Cardiac fibroblast (primary cell): Measurements from ENCODE around the gene TMEM201.

Source experiments
- DNase-seq, 2 donors: peaks; one replicate each; pipeline versions ENCODE4 v3.0.0 to v3.0.0-alpha.2; 2010; ENCODE audit warnings: low read depth in 2 of 2
- H3K4me3 ChIP-seq, 2 donors: replicated peaks in 1 of 2; 1 replicate in 1 of 2; 2 replicates in 1 of 2; pipeline ENCODE4 v1.5.1; 2011; ENCODE audit warnings: low read depth in 2 of 2, low read length in 2 of 2, mild to moderate bottlenecking in 2 of 2, moderate library complexity in 1 of 2
- CTCF ChIP-seq: IDR thresholded peaks from one replicate; pipeline ENCODE4 v1.5.1; 2011; ENCODE audit warnings: low read depth, mild to moderate bottlenecking, low read length, inconsistent platforms

TMEM201 gene

GRCh38 chr1:9595156-9595967, 6.7 kb downstream of the TMEM201 start:
- H3K4me3 ChIP-seq = no peak overlapping the region
- no peak for TF ChIP-seq CTCF
- no peak for DNase-seq

GRCh38 chr1:9595968-9596340, 7.2 kb downstream of the TMEM201 start:
- no peak for DNase-seq
- no peak overlapping the region for H3K4me3 ChIP-seq
- no peak for TF ChIP-seq CTCF

- peak; percentile 13 to 40 for DNase-seq
- no peak for TF ChIP-seq CTCF
- H3K4me3 ChIP-seq = no peak overlapping the region
Observed at GRCh38 chr1:9596415-9597123, 7.9 kb downstream of the TMEM201 start.

- no peak overlapping the region for H3K4me3 ChIP-seq
- no peak for DNase-seq
- TF ChIP-seq CTCF = no peak
Observed at GRCh38 chr1:9597361-9598315, 8.9 kb downstream of the TMEM201 start.

GRCh38 chr1:9598316-9598700, 9.6 kb downstream of the TMEM201 start:
- TF ChIP-seq CTCF = no peak
- no peak overlapping the region for H3K4me3 ChIP-seq
- DNase-seq = no peak

GRCh38 chr1:9599741-9600140, 11.0 kb downstream of the TMEM201 start:
- no peak for TF ChIP-seq CTCF
- DNase-seq = no peak
- no peak overlapping the region for H3K4me3 ChIP-seq
